Neuronal stem cell (in vitro differentiated cells): ENCODE results near the gene YARS2.

Source experiments
- DNase-seq: peaks from one replicate; pipeline ENCODE4 v3.0.0-alpha.2; 2013; ENCODE audit warnings: low spot score
- H2AFZ ChIP-seq: one replicate; pipeline ENCODE4 v1.6.1; 2013; ENCODE audit warnings: mild to moderate bottlenecking, low read length, inconsistent platforms
- H2AK5ac ChIP-seq: 2 replicates; pipeline ENCODE4 v1.6.1; 2013; ENCODE audit warnings: low read depth, mild to moderate bottlenecking, inconsistent platforms, low read length, moderate library complexity, mixed read lengths
- H2BK120ac ChIP-seq: 2 replicates; pipeline ENCODE4 v1.6.1; 2013; ENCODE audit warnings: low read depth, mild to moderate bottlenecking, inconsistent platforms, low read length, moderate library complexity, mixed read lengths
- H2BK12ac ChIP-seq: one replicate; pipeline ENCODE4 v1.6.1; 2013; ENCODE audit warnings: low read length, inconsistent platforms
- H2BK15ac ChIP-seq: 2 replicates; pipeline ENCODE4 v1.6.1; 2013; ENCODE audit warnings: mild to moderate bottlenecking, low read length, inconsistent platforms, mixed read lengths
- H2BK5ac ChIP-seq: one replicate; pipeline ENCODE4 v1.6.1; 2013; ENCODE audit warnings: inconsistent platforms, mild to moderate bottlenecking, low read length, moderate library complexity
- H3K14ac ChIP-seq: one replicate; pipeline ENCODE4 v1.6.1; 2013; ENCODE audit warnings: low read length, inconsistent platforms
- H3K18ac ChIP-seq: 2 replicates; pipeline ENCODE4 v1.6.1; 2013; ENCODE audit warnings: low read length, inconsistent platforms
- H3K23ac ChIP-seq: 2 replicates; pipeline ENCODE4 v1.6.1; 2013; ENCODE audit warnings: low read depth, mild to moderate bottlenecking, mixed read lengths, low read length, inconsistent platforms; ENCODE audit not compliant: poor library complexity
- H3K27ac ChIP-seq: replicated peaks from 3 replicates; pipeline ENCODE4 v1.5.1; 2013; ENCODE audit warnings: low read length, inconsistent platforms
- H3K27me3 ChIP-seq, 3 experiments: 2 replicates each; pipeline ENCODE4 v1.6.1; 2013; ENCODE audit warnings: low read length in 3 of 3, mild to moderate bottlenecking in 2 of 3, inconsistent platforms in 1 of 3, low read depth in 1 of 3, mixed read lengths in 1 of 3, moderate library complexity in 1 of 3; ENCODE audit not compliant: control insufficient read depth in 3 of 3, insufficient read depth in 3 of 3
- H3K36me3 ChIP-seq, 2 donors: replicated peaks in 1 of 2; 2 replicates each; pipeline ENCODE4 v1.6.1; 2013; ENCODE audit warnings: low read length in 2 of 2; ENCODE audit not compliant: control insufficient read depth in 2 of 2, insufficient read depth in 2 of 2
- H3K4ac ChIP-seq: 2 replicates; pipeline ENCODE4 v1.6.1; 2013; ENCODE audit warnings: inconsistent platforms, mild to moderate bottlenecking, low read length, moderate library complexity
- H3K4me1 ChIP-seq, 2 donors: 1 replicate in 1 of 2; 2 replicates in 1 of 2; pipeline ENCODE4 v1.6.1; 2013; ENCODE audit warnings: low read length in 2 of 2, low read depth in 1 of 2; ENCODE audit not compliant: control insufficient read depth in 2 of 2, insufficient read depth in 1 of 2
- H3K4me2 ChIP-seq: one replicate; pipeline ENCODE4 v1.6.1; 2013; ENCODE audit warnings: mild to moderate bottlenecking, low read length, inconsistent platforms; ENCODE audit not compliant: insufficient read depth, poor library complexity, severe bottlenecking
- H3K4me3 ChIP-seq, 2 donors: 2 replicates each; pipeline ENCODE4 v1.5.1; 2013; ENCODE audit warnings: low read length in 2 of 2, mild to moderate bottlenecking in 2 of 2, inconsistent platforms in 1 of 2, moderate library complexity in 1 of 2
- H3K79me1 ChIP-seq: one replicate; pipeline ENCODE4 v1.6.1; 2013; ENCODE audit warnings: low read depth, mild to moderate bottlenecking, inconsistent platforms, low read length, moderate library complexity
- H3K9ac ChIP-seq: one replicate; pipeline ENCODE4 v1.6.1; 2013; ENCODE audit warnings: mild to moderate bottlenecking, low read depth, low read length, inconsistent platforms; ENCODE audit not compliant: poor library complexity
- H3K9me3 ChIP-seq, 2 donors: replicated peaks in 1 of 2; 2 replicates each; pipeline versions ENCODE3 to v1.6.1; 2013; ENCODE audit warnings: low read length in 2 of 2, mild to moderate bottlenecking in 2 of 2, inconsistent platforms in 1 of 2, low read depth in 1 of 2, mixed read lengths in 1 of 2, moderate library complexity in 1 of 2; ENCODE audit not compliant: control insufficient read depth in 2 of 2, insufficient read depth in 1 of 2
- H4K8ac ChIP-seq: one replicate; pipeline ENCODE4 v1.6.1; 2013; ENCODE audit warnings: low read depth, mild to moderate bottlenecking, inconsistent platforms, low read length, moderate library complexity
- H4K91ac ChIP-seq: one replicate; pipeline ENCODE4 v1.6.1; 2013; ENCODE audit warnings: low read length, low read depth, mild to moderate bottlenecking, inconsistent platforms; ENCODE audit not compliant: poor library complexity
- WGBS, 2 donors: extraction: QIAGEN DNeasy Blood & Tissue Kit; methylation state at CpG; one replicate each; pipeline ENCODE4 v1.1.7; 2013; ENCODE audit warnings: missing lambda C conversion rate in 2 of 2, mixed read lengths in 1 of 2; ENCODE audit not compliant: insufficient read length in 2 of 2, insufficient replicate concordance in 1 of 2; ENCODE audit errors: extremely low coverage in 2 of 2; 5-methylcytosine and 5-hydroxymethylcytosine counted together

The YARS2 gene

DNA sequence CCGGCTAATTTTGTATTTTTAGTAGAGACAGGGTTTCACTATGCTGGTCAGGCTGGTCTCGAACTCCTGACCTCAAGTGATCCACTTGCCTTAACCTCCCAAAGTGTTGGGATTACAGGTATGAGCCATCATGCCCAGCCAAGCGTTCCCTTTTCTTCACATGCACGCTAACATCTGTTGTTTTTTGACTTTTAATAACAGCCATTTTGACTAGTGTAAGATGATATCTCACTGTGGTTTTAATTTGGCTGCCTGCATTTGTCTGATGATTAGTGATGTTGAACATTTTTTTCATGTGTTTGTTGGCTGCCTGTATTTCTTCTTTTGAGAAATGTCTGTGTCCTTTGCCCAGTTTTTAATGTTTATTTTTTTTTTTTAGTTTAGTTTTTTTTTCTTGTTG is 10.2 kb upstream of the YARS2 start:
- DNase-seq, result no peak
- no CpG with 5 or more reads among the region's 4 CpGs for WGBS, 2 donors

GRCh38 chr12:32761716-32762115 is 6.0 kb upstream of the YARS2 start:
- H3K9ac ChIP-seq, result no peak overlapping the region
- H2BK12ac ChIP-seq, result no peak overlapping the region
- peak overlapping the region; percentile 5 for H2AFZ ChIP-seq
- H3K9me3 ChIP-seq, result no peaks in the 10 kb centered on the region
- no peak overlapping the region for H2BK5ac ChIP-seq
- H3K14ac ChIP-seq, result no peak overlapping the region
- H3K79me1 ChIP-seq, result no peaks in the 10 kb centered on the region
- no peak overlapping the region for H3K23ac ChIP-seq
- H2BK15ac ChIP-seq, result no peak overlapping the region
- H3K18ac ChIP-seq, result no peak overlapping the region
- no CpG with 5 or more reads among the region's 1 CpG for WGBS, 2 donors
- DNase-seq, result no peak
- peaks cover 1% of the 10 kb centered on the region in 2 donors for H3K4me1 ChIP-seq
- H2AK5ac ChIP-seq, result no peak overlapping the region
- H3K4me3 ChIP-seq, result no peak overlapping the region
- no peak overlapping the region for H3K27ac ChIP-seq
- H3K36me3 ChIP-seq, result no peaks in the 10 kb centered on the region
- no peak overlapping the region for H3K4ac ChIP-seq
- no peak overlapping the region for H4K8ac ChIP-seq
- no peak overlapping the region for H3K4me2 ChIP-seq
- no peak overlapping the region for H4K91ac ChIP-seq
- peaks cover 0 to 23% (median 0%) of the 10 kb centered on the region in 3 experiments for H3K27me3 ChIP-seq
- H2BK120ac ChIP-seq, result no peak overlapping the region

More for the DNA sequence above, 10.2 kb upstream of the YARS2 start:
- Histone ChIP-seq H3K9ac (no peak overlapping the region), H3K4me1 (no peaks in the 10 kb centered on the region), H3K27me3 (peaks cover 0 to 15% (median 0%) of the 10 kb centered on the region in 3 experiments), H3K23ac (no peak overlapping the region), H3K14ac (no peak overlapping the region), H2AK5ac (no peak overlapping the region), H3K79me1 (no peaks in the 10 kb centered on the region), H3K4me3 (no peak overlapping the region), H2BK5ac (no peak overlapping the region), H2BK12ac (no peak overlapping the region), H3K4ac (no peak overlapping the region), H4K91ac (no peak overlapping the region), H4K8ac (no peak overlapping the region), H2BK15ac (no peak overlapping the region), H2AFZ (no peak overlapping the region), H3K4me2 (no peak overlapping the region), H2BK120ac (no peak overlapping the region), H3K18ac (no peak overlapping the region), H3K27ac (no peak overlapping the region), H3K36me3 (no peaks in the 10 kb centered on the region), H3K9me3 (no peaks in the 10 kb centered on the region)

- no peak overlapping the region for H2BK12ac ChIP-seq
- no peak overlapping the region for H3K9ac ChIP-seq
- H4K8ac ChIP-seq, result no peak overlapping the region
- no peak overlapping the region for H3K18ac ChIP-seq
- H3K27ac ChIP-seq, result no peak overlapping the region
- no peak overlapping the region for H3K4me2 ChIP-seq
- DNase-seq, result no peak
- H3K79me1 ChIP-seq, result peaks cover 5% of the 10 kb centered on the region
- H2BK5ac ChIP-seq, result no peak overlapping the region
- no peak overlapping the region for H2AK5ac ChIP-seq
- peaks cover 0 to 19% (median 0%) of the 10 kb centered on the region in 3 experiments for H3K27me3 ChIP-seq
- H3K14ac ChIP-seq, result no peak overlapping the region
- WGBS, 2 donors, result no CpG with 5 or more reads among the region's 3 CpGs
- H3K23ac ChIP-seq, result no peak overlapping the region
- no peaks in the 10 kb centered on the region for H3K9me3 ChIP-seq
- no peak overlapping the region for H3K4me3 ChIP-seq
- peak overlapping the region; percentile 96 for H2AFZ ChIP-seq
- H2BK15ac ChIP-seq, result no peak overlapping the region
- no peak overlapping the region for H2BK120ac ChIP-seq
- H3K4me1 ChIP-seq, result peaks cover 6 to 12% of the 10 kb centered on the region in 2 donors
- no peak overlapping the region for H4K91ac ChIP-seq
- peaks cover 3 to 20% of the 10 kb centered on the region in 2 donors for H3K36me3 ChIP-seq
- no peak overlapping the region for H3K4ac ChIP-seq
Observed at GRCh38 chr12:32757157-32757556, 1.5 kb upstream of the YARS2 start.

DNA sequence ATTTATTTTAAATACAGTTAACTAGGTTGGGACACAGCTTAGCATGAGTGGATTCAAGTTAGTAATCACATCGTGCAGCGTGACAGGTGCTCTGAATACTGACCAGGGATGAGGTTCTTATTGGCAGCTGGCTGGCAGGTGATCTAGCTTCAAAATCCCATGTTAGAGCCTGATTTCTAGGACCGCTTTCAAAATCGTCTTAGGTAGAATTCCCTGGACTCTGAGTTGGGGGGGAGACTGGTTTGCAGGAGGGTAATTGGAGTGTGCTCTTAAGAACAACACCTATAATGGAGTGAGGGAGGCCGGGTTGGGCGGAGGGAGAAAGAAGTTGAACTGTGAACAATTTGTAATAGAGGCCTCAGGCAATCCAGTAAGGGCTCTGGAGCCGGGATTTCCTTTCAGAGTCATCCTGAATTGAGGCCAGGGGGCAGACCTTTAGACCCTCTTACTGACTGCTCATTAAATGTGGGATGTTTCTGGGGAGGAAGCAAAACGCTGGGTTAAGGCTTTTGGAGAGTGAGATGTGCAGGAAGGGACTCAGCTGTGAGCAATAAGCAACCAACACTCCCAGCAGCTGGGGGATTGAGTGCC is 874 bp upstream of the YARS2 start:
- no peak overlapping the region for H4K91ac ChIP-seq
- peaks cover 7% of the 10 kb centered on the region for H3K79me1 ChIP-seq
- H3K9me3 ChIP-seq, result no peaks in the 10 kb centered on the region
- H3K4me2 ChIP-seq, result no peak overlapping the region
- no peak overlapping the region for H3K9ac ChIP-seq
- H3K4me3 ChIP-seq, result peak overlapping the region in 1 of 2 donors; percentile 88
- H3K14ac ChIP-seq, result no peak overlapping the region
- no peak overlapping the region for H2BK15ac ChIP-seq
- H3K27me3 ChIP-seq, result peaks cover 0 to 13% (median 0%) of the 10 kb centered on the region in 3 experiments
- H2BK12ac ChIP-seq, result no peak overlapping the region
- peak overlapping the region; percentile 47 for H3K27ac ChIP-seq
- H2BK5ac ChIP-seq, result no peak overlapping the region
- no peak overlapping the region for H2BK120ac ChIP-seq
- H3K18ac ChIP-seq, result no peak overlapping the region
- H3K23ac ChIP-seq, result no peak overlapping the region
- no peak for DNase-seq
- peak overlapping the region; percentile 96 for H2AFZ ChIP-seq
- no peak overlapping the region for H2AK5ac ChIP-seq
- H3K4ac ChIP-seq, result no peak overlapping the region
- no CpG with 5 or more reads among the region's 8 CpGs for WGBS, 2 donors
- no peak overlapping the region for H4K8ac ChIP-seq
- peaks cover 7 to 26% of the 10 kb centered on the region in 2 donors for H3K36me3 ChIP-seq
- H3K4me1 ChIP-seq, result peaks cover 6 to 12% of the 10 kb centered on the region in 2 donors
